ENCODE measurements around the gene LEAP2. TPM values are rescaled to one million over a fixed set of nuclear protein-coding genes. Genes with fewer than 3 reads are reported as not detected.

The LEAP2 gene
- polyA plus RNA-seq, 2 of the 4 experiments (the other 2 are of a cell fraction) = 1.6 to 4.8 TPM

- ATAC-seq = peak; percentile 60 to 73; a peak in 5 of 6 replicates
- TF ChIP-seq EP300 (IDR thresholded peaks at IDR 0.05) = no peak
- no peak for TF ChIP-seq JUNB (IDR thresholded peaks at IDR 0.05)
- TF ChIP-seq POLR2A (IDR thresholded peaks at IDR 0.05; ENCODE audit: low read length) = no peak
- TF ChIP-seq HOXB13 (CRISPR knock-in tag; IDR thresholded peaks at IDR 0.05; ENCODE audit: low read depth) = no peak
- TF ChIP-seq TP53 (CRISPR knock-in tag; IDR thresholded peaks at IDR 0.05) = no peak
- no peak for TF ChIP-seq ZSCAN20 (CRISPR knock-in tag; IDR thresholded peaks at IDR 0.05)
- no peak for TF ChIP-seq HOXB5 (CRISPR knock-in tag; IDR thresholded peaks at IDR 0.05)
- TF ChIP-seq CBX2 (IDR thresholded peaks at IDR 0.05; ENCODE audit: borderline replicate concordance, low read depth) = no peak
- no peak for TF ChIP-seq ZNF302 (CRISPR knock-in tag; IDR thresholded peaks at IDR 0.05)
- no peak for TF ChIP-seq RARB (CRISPR knock-in tag; IDR thresholded peaks at IDR 0.05)
- TF ChIP-seq HEYL (CRISPR knock-in tag; IDR thresholded peaks at IDR 0.05) = no peak
- TF ChIP-seq FOSL2 (IDR thresholded peaks at IDR 0.05) = no peak
- no peak for TF ChIP-seq FOSL2 (CRISPR knock-in tag; IDR thresholded peaks at IDR 0.05)
- no peak for TF ChIP-seq PBX3 (IDR thresholded peaks at IDR 0.05)
- no peak for TF ChIP-seq SREBF2 (IDR thresholded peaks at IDR 0.05)
- no peak for TF ChIP-seq ELK1 (IDR thresholded peaks at IDR 0.05; ENCODE audit: low read depth, low read length)
- no peak for TF ChIP-seq POLR2AphosphoS2 (conservative IDR thresholded peaks at IDR 0.05; ENCODE audit: low read length)
- H3K4me2 ChIP-seq = no peak overlapping the region
- no peaks in the 10 kb centered on the region for H3K9me3 ChIP-seq
- ChIA-PET POLR2A (no interaction called here), CTCF (interaction anchor here (0.6 to 1.6 kb wide), 5 partner anchors 10 to 413 kb away, joined by 3 to 7 read pairs (median 3); no protein-coding TSS in a partner anchor)
- no peak overlapping the region for H3K4me3 ChIP-seq
- FAIRE-seq = no peak
- peak in 1 of 2 experiments; percentile 56 for DNase-seq (ENCODE audit: low read depth in 1 of 2, low spot score in 1 of 2)
- WGBS (ENCODE audit: missing lambda C conversion rate) = 74% methylated on average over 2 of the region's 2 CpGs
- H3K27ac ChIP-seq = no peak overlapping the region
- no peaks in the 10 kb centered on the region for H3K4me1 ChIP-seq
Observed at GRCh38 chr5:132905938-132906337, 32.5 kb downstream of the LEAP2 start.

- DNase-seq (ENCODE audit: low read depth in 1 of 2, low spot score in 1 of 2) = no peak
- 92% methylated on average over 2 of the region's 2 CpGs for WGBS (ENCODE audit: missing lambda C conversion rate)
Observed at GRCh38 chr5:132907161-132907560, 33.7 kb downstream of the LEAP2 start.

More at GRCh38 chr5:132907161-132907560, 33.7 kb downstream of the LEAP2 start:
- H3K27ac ChIP-seq = no peak overlapping the region
- POLR2A ChIA-PET = no interaction called here
- FAIRE-seq = no peak
- CTCF ChIA-PET = interaction anchor here (0.8 to 1.6 kb wide), 3 partner anchors 12 to 24 kb away, joined by 3 to 5 read pairs (median 3); no protein-coding TSS in a partner anchor
- no peak overlapping the region for H3K4me3 ChIP-seq
- TF ChIP-seq KDM5A (IDR thresholded peaks at IDR 0.05) (no peak), CBX8 (IDR thresholded peaks at IDR 0.05) (no peak), SMC3 (IDR thresholded peaks at IDR 0.05) (no peak), CTCF (IDR thresholded peaks at IDR 0.05) (no peak), FOSB (CRISPR knock-in tag; IDR thresholded peaks at IDR 0.05) (no peak), CBX2 (IDR thresholded peaks at IDR 0.05; ENCODE audit: borderline replicate concordance, low read depth) (no peak), HES2 (IDR thresholded peaks at IDR 0.05) (no peak), JUN (IDR thresholded peaks at IDR 0.05) (no peak), RFX5 (IDR thresholded peaks at IDR 0.05) (no peak), HMGXB4 (CRISPR knock-in tag; IDR thresholded peaks at IDR 0.05; ENCODE audit: borderline replicate concordance) (no peak), POLR2AphosphoS2 (conservative IDR thresholded peaks at IDR 0.05; ENCODE audit: low read length) (no peak), FOXS1 (CRISPR knock-in tag; IDR thresholded peaks at IDR 0.05) (no peak), ZFP36 (IDR thresholded peaks at IDR 0.05; ENCODE audit: borderline replicate concordance, partially characterized antibody) (no peak), MYC (IDR thresholded peaks at IDR 0.05; ENCODE audit: borderline replicate concordance, low read length) (no peak), CEBPB (IDR thresholded peaks at IDR 0.05) (no peak), RCOR1 (IDR thresholded peaks at IDR 0.05; ENCODE audit: low read depth, low read length) (no peak), RNF2 (IDR thresholded peaks at IDR 0.05; ENCODE audit: borderline replicate concordance, low read depth) (no peak)
- H3K9me3 ChIP-seq = no peaks in the 10 kb centered on the region
- ATAC-seq = no peak
- no peak overlapping the region for H3K4me2 ChIP-seq
- H3K4me1 ChIP-seq = no peaks in the 10 kb centered on the region
